ENCODE data around the gene RPS18. TPM values are rescaled to one million over a fixed set of nuclear protein-coding genes. Genes with fewer than 3 reads are reported as not detected.

The RPS18 gene
- total and polyA plus RNA-seq, 2 of the 4 experiments (the other 2 are of a cell fraction), result 6,577 to 8,417 TPM

- Histone ChIP-seq H2BK5ac (ENCODE audit: low read depth, low read length, poor library complexity, severe bottlenecking) (peak overlapping the region; percentile 92), H3K9ac (ENCODE audit: low read depth, low read length) (peak overlapping the region; percentile 85), H3K27ac (ENCODE audit: insufficient read depth, low read length) (peak overlapping the region; percentile 89), H4K91ac (ENCODE audit: insufficient read depth, low read depth, low read length) (peak overlapping the region; percentile 93), H3K79me1 (ENCODE audit: low read depth in 1 of 2, low read length in 2 of 2) (peaks cover 23 to 58% of the 10 kb centered on the region in 2 experiments), H3K14ac (replicated peaks; ENCODE audit: low read depth, low read length) (peak overlapping the region; percentile 95), H2BK15ac (ENCODE audit: low read depth, low read length) (peak overlapping the region; percentile 40; the same call in 1 of the 3 replicates), H2AFZ (replicated peaks; ENCODE audit: low read length, poor library complexity) (peak overlapping the region; percentile 98), H4K20me1 (ENCODE audit: insufficient read depth, low read length) (peaks cover 42% of the 10 kb centered on the region), H3K9me1 (ENCODE audit: insufficient read depth, low read length) (peaks cover 9% of the 10 kb centered on the region), H3K4ac (ENCODE audit: low read depth, low read length) (peak overlapping the region; percentile 95), H2AK9ac (replicated peaks; ENCODE audit: low read depth, low read length, poor library complexity) (peak overlapping the region; percentile 93), H4K8ac (ENCODE audit: low read depth in 2 of 2, low read length in 2 of 2) (peak overlapping the region; percentile 99), H3K36me3 (ENCODE audit: control insufficient read depth, insufficient read depth, low read length) (peaks cover 59% of the 10 kb centered on the region), H3K4me1 (ENCODE audit: control insufficient read depth, insufficient read depth, low read length) (peaks cover 9% of the 10 kb centered on the region), H3K27me3 (ENCODE audit: control insufficient read depth, insufficient read depth, low read length) (no peaks in the 10 kb centered on the region), H4K5ac (ENCODE audit: low read depth, low read length) (peak overlapping the region; percentile 94), H3K4me3 (ENCODE audit: insufficient read depth, low read depth, low read length) (peak overlapping the region; percentile 71), H2BK20ac (ENCODE audit: low read depth, low read length) (no peak overlapping the region), H2AK5ac (ENCODE audit: low read depth, low read length) (peak overlapping the region; percentile 98), H3K18ac (ENCODE audit: low read depth, low read length) (peak overlapping the region; percentile 37), H3K23ac (ENCODE audit: low read depth, low read length) (peak overlapping the region; percentile 83; the same call in 1 of the 2 replicates), H2BK120ac (ENCODE audit: low read depth, low read length) (peak overlapping the region; percentile 64), H3K4me2 (ENCODE audit: low read depth, low read length) (peak overlapping the region; percentile 69), H3K56ac (ENCODE audit: extremely low read depth, insufficient read depth, low read length) (peak overlapping the region; percentile 100), H3K9me3 (ENCODE audit: control insufficient read depth, insufficient read depth, low read length) (no peaks in the 10 kb centered on the region)
- ChIA-PET CTCF (no interaction called here), POLR2A (ENCODE audit: unreplicated experiment) (no interaction called here)
- intact Hi-C loops (cut with micrococcal nuclease) (no loop called here), in situ Hi-C loops (cut with MboI; ENCODE audit: low sequenced_read_pairs) (no loop called here), dilution Hi-C loops (cut with HindIII; ENCODE audit: low sequenced_read_pairs, unreplicated experiment) (no loop called here)
- no CpG with 5 or more reads among the region's 7 CpGs for WGBS, 2 experiments (ENCODE audit: extremely low coverage in 2 of 2, insufficient read length in 1 of 2)
- TSS peak; percentile 83 for BruUV-seq (replicated peaks)
- TF ChIP-seq RCOR1 (IDR thresholded peaks at IDR 0.05; ENCODE audit: insufficient replicate concordance, low read length) (no peak), POLR2A (IDR thresholded peaks at IDR 0.05; ENCODE audit: low read depth, low read length) (no peak), FOS (IDR thresholded peaks at IDR 0.05; ENCODE audit: low read depth, low read length) (no peak), CEBPB (IDR thresholded peaks at IDR 0.05; ENCODE audit: low read depth, low read length) (no peak), CHD1 (IDR thresholded peaks at IDR 0.05; ENCODE audit: low read depth, low read length) (no peak), BHLHE40 (IDR thresholded peaks at IDR 0.05; ENCODE audit: low read depth, low read length) (no peak)
- TF ChIP-seq, protein P1, sequence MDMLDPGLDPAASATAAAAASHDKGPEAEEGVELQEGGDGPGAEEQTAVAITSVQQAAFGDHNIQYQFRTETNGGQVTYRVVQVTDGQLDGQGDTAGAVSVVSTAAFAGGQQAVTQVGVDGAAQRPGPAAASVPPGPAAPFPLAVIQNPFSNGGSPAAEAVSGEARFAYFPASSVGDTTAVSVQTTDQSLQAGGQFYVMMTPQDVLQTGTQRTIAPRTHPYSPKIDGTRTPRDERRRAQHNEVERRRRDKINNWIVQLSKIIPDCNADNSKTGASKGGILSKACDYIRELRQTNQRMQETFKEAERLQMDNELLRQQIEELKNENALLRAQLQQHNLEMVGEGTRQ (IDR thresholded peaks at IDR 0.05; ENCODE audit: low read depth, low read length), result no peak
- TF ChIP-seq, protein P2, sequence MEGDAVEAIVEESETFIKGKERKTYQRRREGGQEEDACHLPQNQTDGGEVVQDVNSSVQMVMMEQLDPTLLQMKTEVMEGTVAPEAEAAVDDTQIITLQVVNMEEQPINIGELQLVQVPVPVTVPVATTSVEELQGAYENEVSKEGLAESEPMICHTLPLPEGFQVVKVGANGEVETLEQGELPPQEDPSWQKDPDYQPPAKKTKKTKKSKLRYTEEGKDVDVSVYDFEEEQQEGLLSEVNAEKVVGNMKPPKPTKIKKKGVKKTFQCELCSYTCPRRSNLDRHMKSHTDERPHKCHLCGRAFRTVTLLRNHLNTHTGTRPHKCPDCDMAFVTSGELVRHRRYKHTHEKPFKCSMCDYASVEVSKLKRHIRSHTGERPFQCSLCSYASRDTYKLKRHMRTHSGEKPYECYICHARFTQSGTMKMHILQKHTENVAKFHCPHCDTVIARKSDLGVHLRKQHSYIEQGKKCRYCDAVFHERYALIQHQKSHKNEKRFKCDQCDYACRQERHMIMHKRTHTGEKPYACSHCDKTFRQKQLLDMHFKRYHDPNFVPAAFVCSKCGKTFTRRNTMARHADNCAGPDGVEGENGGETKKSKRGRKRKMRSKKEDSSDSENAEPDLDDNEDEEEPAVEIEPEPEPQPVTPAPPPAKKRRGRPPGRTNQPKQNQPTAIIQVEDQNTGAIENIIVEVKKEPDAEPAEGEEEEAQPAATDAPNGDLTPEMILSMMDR (conservative IDR thresholded peaks at IDR 0.05; ENCODE audit: low read depth, low read length), result no peak
- peak; percentile 8 for ATAC-seq (ENCODE audit: low read depth)
- no peak for DNase-seq
Observed at GRCh38 chr6:33271117-33271467, 783 bp upstream of the RPS18 start.
